ENCODE data around the gene LDB2.

LDB2 gene

GRCh38 chr4:16713696-16714095 is 184.7 kb downstream of the LDB2 start:
- DNase-seq, result no peak

DNA sequence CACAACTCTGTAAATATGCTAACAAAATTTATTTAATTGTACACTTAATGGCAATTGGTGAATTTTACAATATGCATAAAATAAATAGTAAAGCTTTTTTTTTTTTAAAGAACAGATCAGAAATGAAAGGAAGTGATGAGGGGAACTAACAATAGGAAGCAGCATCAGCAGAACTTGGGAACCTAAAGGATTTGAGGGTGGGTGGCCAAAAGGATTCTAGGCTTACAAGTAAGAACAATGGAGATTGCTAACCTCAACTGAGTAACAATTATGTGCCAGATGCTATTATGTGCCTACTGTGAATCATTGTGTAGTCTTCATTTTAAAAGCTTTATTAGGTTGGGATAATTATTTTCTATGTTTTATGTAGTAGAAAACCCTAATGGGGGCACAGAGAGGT is 185.2 kb downstream of the LDB2 start:
- no peak for DNase-seq

DNA sequence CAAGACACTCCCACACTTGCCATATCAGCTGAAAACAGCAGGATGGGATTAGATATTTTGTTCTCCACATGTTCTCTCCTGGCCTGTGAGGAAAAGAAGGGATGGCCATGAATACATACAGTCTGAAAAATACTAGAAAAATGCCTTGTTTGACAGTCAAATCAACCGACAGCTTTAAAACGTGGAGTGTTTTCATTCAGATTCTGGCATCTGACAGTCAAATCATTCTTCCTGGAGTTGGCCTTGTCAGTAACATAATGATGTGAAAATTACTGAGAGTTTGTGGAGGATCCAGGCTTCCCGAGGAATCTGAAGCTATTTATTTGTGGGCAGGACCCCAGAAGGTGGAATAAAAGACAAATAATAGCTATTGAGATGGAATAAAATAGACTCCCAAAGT is 188.2 kb downstream of the LDB2 start:
- DNase-seq, result no peak

GRCh38 chr4:16707874-16708273 is 190.6 kb downstream of the LDB2 start:
- DNase-seq, result no peak

DNA sequence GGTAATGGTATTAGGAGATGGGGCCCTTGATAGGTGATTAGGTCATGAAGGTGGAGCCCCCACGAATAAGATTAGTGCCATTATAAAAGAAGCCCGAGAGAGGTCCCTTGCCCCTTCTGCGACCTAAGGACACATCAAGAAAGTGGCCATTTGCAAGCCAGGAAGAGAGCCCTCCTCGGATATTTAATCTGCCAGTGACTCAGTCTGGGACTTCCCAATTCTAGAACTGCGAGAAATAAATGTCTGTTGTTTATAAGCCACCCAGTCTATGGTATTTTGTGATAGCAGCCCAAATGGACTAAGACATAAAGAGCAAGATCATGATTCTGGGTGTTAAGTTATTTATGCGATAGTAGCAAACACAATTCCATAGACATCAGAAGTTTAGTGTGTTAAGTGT is 192.2 kb downstream of the LDB2 start:
- no peak for DNase-seq

GRCh38 chr4:16705341-16705740 is 193.1 kb downstream of the LDB2 start:
- no peak for DNase-seq

DNA sequence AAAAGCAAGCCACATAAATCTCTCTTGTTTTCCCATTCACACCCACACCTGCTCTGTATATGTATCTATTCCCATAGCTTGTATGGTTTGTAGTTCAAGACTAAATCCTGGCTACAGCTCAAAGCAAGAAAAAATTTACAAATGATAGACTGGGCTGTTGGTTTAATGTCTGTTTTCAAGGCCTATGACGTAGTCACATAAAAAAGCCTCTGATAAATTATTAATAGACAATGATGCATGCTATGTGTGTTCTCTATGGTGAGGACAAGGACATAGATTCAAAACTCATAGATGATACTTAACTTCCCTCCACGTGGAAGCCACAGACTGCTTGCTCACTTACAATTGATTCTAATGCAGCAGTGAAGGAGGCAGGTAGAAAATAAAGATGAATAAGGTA is 194.0 kb downstream of the LDB2 start:
- no peak for DNase-seq

DNA sequence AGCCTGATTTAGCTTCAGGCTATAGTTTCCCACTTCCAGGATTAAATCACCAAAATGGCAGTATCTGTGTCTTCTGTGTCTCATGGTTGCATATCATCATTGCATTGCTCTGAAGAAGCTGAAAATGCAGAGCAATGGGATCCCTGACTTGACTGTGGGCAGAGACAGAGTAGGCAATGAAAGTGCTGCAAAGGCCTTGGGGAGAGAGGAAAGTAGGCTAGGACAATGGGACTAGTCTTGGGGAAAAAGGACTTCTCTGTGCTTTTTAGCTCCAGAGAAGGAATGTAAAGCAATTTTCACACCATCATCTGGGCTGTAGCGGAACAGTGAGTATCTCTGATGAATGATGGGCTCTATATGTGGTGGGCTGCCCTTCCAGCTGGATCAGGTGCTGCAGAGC is 202.5 kb downstream of the LDB2 start:
- DNase-seq, result no peak

- no peak for DNase-seq
Measured at GRCh38 chr4:16694884-16695276, 203.6 kb downstream of the LDB2 start.

- DNase-seq, result no peak
Measured at GRCh38 chr4:16694173-16694883, 204.1 kb downstream of the LDB2 start.

GRCh38 chr4:16693641-16694040 is 204.8 kb downstream of the LDB2 start:
- no peak for DNase-seq

DNA sequence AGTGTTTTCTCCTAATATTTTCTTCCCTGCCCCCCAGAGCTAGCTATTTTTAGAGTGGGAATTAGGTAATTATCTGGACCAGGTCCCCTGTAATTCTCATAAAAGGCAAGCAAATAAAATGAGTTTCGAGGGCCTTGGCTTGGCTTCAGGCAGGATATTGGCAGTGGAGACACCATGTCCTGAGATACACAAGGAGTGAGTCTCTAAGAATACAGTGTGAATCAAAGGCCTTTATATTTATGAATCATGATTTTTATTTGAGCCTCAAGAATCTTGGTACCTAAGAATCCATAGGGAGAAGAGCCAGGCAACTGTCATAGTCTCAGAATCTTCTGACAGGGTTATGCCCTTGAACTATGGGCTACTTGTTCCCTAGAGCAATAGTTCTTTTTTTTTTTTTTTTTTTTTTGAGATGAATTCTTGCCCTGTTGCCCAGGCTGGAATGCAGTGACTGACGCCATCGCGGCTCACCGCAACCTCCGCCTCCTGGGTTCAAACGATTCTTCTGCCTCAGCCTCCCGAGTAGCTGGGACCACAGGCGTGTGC is 205.4 kb downstream of the LDB2 start:
- DNase-seq, result no peak

DNA sequence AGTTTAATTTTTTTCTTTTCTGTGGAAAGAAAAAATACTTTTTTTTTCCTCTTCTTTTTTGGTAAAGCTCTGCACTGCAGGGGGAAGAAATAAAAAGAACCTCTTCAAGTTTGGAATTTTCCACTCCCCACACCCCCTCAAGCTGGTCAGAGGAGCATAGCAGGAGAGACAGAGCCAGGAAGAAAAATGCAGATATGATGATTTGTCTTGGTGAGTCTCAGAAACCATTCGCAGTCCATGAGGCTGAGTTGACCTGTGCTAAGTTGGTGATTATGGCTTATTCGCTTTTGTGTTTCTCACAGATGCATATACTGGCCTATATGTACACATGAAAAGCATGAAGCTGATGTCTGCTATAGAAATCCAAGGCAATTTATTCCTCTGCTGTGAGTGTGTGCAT is 205.9 kb downstream of the LDB2 start:
- DNase-seq, result no peak

- DNase-seq, result no peak
Measured at GRCh38 chr4:16692046-16692445, 206.4 kb downstream of the LDB2 start.

- DNase-seq, result no peak
Measured at GRCh38 chr4:16691450-16691849, 207.0 kb downstream of the LDB2 start.

DNA sequence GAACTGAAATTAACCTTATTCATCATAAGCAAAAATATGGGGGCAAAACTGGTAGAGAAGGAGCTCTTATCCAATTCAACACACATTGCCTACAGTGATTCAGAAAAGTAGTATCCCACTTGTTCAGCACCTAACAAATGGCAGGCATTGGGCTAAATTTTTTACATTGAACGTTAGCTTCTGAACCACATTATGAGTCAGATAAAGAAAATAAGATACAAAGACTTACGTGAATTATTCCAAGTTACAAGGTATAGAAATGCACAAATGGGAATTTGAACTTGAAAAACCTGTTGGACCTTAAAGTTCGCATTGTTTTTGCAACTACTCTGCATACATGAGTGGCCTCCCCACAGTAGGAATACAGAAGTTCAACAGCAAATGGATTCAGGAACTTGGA is 210.6 kb downstream of the LDB2 start:
- no peak for DNase-seq

- no peak for DNase-seq
Measured at GRCh38 chr4:16687011-16687410, 211.4 kb downstream of the LDB2 start.

GRCh38 chr4:16686195-16686594 is 212.2 kb downstream of the LDB2 start:
- DNase-seq, result no peak

DNA sequence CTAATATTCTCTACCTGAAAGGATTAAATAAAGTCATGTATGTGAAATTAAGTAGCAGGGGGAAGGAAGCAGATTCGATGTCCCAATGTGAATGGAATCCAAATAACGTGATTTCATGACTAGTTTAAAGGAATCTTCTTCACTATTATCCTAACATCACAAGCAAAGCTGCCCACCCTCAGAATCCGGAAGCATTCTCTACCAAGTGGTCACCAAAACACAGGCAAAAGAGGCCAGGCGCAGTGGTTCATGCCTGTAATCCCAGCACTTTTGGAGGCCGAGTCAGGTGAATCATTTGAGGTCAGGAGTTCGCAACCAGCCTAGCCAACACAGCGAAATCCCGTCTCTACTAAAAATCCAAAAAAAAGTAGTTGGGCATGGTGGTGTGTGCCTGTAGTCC is 212.9 kb downstream of the LDB2 start:
- DNase-seq, result no peak

GRCh38 chr4:16684935-16685334 is 213.5 kb downstream of the LDB2 start:
- no peak for DNase-seq

DNA sequence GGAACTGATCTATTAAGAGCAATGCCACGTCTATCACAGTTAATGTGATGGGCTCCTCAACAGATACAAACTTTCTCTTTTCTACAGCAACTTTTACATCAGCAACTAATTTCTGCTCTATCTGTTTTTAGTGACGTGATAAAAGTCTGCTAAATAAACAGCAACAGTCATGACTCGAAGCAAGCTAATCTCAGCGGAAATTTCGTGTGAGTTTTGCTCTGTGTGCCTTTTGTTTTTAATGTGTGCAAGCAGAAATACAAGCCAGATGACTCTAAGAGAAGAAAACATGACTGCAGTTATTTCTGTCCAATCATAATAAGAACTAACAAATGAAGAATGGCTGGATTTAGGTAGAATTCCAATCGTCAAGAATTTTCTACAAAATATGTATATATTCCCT is 214.3 kb downstream of the LDB2 start:
- DNase-seq, result no peak

DNA sequence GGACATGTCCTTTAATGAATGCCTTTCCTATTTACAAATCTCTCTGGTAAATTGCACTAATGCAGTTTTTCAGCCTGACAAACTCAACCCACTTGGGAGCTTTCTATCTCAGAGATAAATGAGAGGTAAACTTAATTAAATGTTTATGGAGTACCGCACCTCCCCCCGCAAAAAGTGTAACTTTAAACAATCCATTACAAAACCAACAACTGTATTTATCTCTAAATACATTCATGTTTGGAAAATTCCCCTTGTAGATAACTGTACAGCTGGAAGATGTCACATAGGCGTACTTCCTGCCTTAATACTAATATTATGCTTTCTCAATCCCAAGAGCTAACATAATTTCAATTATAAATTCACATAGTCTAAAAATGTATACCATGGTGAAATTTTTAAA is 215.5 kb downstream of the LDB2 start:
- no peak for DNase-seq

- DNase-seq, result no peak
Measured at GRCh38 chr4:16677001-16677944, 221.2 kb downstream of the LDB2 start.

DNA sequence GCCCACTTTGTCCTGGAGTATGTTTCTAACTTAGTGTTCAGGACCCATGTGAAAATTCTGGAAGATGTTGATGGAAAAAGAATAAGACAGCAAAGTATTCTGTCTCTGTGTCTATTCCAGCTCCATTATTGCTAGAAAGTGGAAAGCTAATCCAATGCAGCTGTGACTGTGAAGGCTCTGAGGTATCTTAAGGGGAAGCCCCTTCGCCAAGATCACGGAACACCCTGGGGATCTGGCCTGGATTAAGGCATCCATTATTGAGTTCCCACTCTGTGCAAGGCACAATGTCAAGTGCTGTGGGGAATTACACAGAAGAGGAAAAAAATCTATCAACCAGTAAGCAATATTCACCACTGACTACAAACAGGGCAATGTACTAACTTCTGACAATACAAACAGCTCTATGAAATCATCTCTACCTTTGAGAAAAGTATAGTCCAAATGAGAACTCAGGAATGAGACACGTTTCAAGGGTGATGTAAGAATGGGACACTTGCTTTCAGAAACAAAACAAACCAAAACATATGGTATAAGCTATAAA is 222.1 kb downstream of the LDB2 start:
- no peak for DNase-seq
